GM23338 (cell line): ENCODE data around the gene CHN1. TPM values are rescaled to one million over a fixed set of nuclear protein-coding genes. Genes with fewer than 3 reads are reported as not detected.

Source experiments
- ATAC-seq: fragments of 200-7000 bp; cut with Tn5 transposase; 3 replicates; pipeline ENCODE4 v1.9.1; 2020
- DNase-seq: peaks from one replicate; pipeline ENCODE4 v3.0.0-alpha.2; 2015; ENCODE audit warnings: low spot score
- H2AFZ ChIP-seq: fragments of 200-600 bp; sonication (generic); 2 replicates; pipeline ENCODE4 v1.8.0; 2016; ENCODE audit warnings: antibody characterized with exemption, mild to moderate bottlenecking, moderate library complexity
- H3F3A ChIP-seq: fragments of 200-600 bp; sonication (generic); replicated peaks from 2 replicates; pipeline ENCODE4 v1.8.0; 2017; ENCODE audit warnings: antibody characterized with exemption, mixed run types, low read depth
- H3K27ac ChIP-seq: fragments of 200-600 bp; sonication (generic); 2 replicates; pipeline ENCODE4 v1.6.1; 2016; ENCODE audit warnings: low read depth
- H3K27me3 ChIP-seq: fragments of 200-600 bp; sonication (generic); 2 replicates; pipeline ENCODE4 v1.8.0; 2016; ENCODE audit warnings: mild to moderate bottlenecking, mixed run types, moderate library complexity; ENCODE audit not compliant: insufficient read depth
- H3K36me3 ChIP-seq: fragments of 200-600 bp; sonication (generic); 2 replicates; pipeline ENCODE4 v1.8.0; 2016; ENCODE audit warnings: mild to moderate bottlenecking; ENCODE audit not compliant: insufficient read depth
- H3K4me1 ChIP-seq: fragments of 200-600 bp; sonication (generic); 2 replicates; pipeline ENCODE4 v1.8.0; 2016; ENCODE audit warnings: mild to moderate bottlenecking, moderate library complexity; ENCODE audit not compliant: insufficient read depth
- H3K4me2 ChIP-seq: fragments of 200-600 bp; sonication (generic); 2 replicates; pipeline ENCODE4 v1.7.1; 2017; ENCODE audit warnings: mixed run types
- H3K4me3 ChIP-seq: fragments of 200-600 bp; sonication (generic); 2 replicates; pipeline ENCODE4 v1.6.1; 2016; ENCODE audit warnings: mixed run types
- H3K79me2 ChIP-seq: fragments of 200-600 bp; sonication (generic); replicated peaks from 2 replicates; pipeline ENCODE4 v1.8.0; 2017; ENCODE audit warnings: mild to moderate bottlenecking; ENCODE audit not compliant: insufficient read depth
- H3K9me2 ChIP-seq: fragments of 200-600 bp; sonication (generic); 2 replicates; pipeline ENCODE4 v1.8.0; 2017; ENCODE audit not compliant: insufficient read depth
- H4K20me1 ChIP-seq: fragments of 200-600 bp; sonication (generic); replicated peaks from 2 replicates; pipeline ENCODE4 v1.8.0; 2017; ENCODE audit warnings: mild to moderate bottlenecking; ENCODE audit not compliant: insufficient read depth
- H3K27ac Mint-ChIP-seq: 2 replicates; pipeline ENCODE4 v1.8.0; 2020; ENCODE audit warnings: inconsistent platforms, mild to moderate bottlenecking, moderate library complexity, mixed read lengths
- H3K27me3 Mint-ChIP-seq: 3 replicates; pipeline ENCODE4 v1.8.0; 2022; ENCODE audit warnings: low read depth, mild to moderate bottlenecking, moderate library complexity, mixed read lengths, inconsistent platforms; ENCODE audit not compliant: insufficient read depth, poor library complexity
- H3K36me3 Mint-ChIP-seq: 3 replicates; pipeline ENCODE4 v1.8.0; 2021; ENCODE audit warnings: low read depth, mild to moderate bottlenecking, inconsistent platforms, moderate library complexity, mixed read lengths
- H3K4me1 Mint-ChIP-seq: 3 replicates; pipeline ENCODE4 v1.8.0; 2020; ENCODE audit warnings: mild to moderate bottlenecking, inconsistent platforms, mixed read lengths
- H3K4me3 Mint-ChIP-seq: 3 replicates; pipeline ENCODE4 v1.8.0; 2021; ENCODE audit warnings: moderate library complexity, mild to moderate bottlenecking, inconsistent platforms, mixed read lengths
- H3K9me3 Mint-ChIP-seq: 3 replicates; pipeline ENCODE4 v1.8.0; 2020; ENCODE audit warnings: moderate library complexity, mild to moderate bottlenecking, inconsistent platforms, mixed read lengths
- EZH2 ChIP-seq: fragments of 200-600 bp; sonication (generic); IDR thresholded peaks from one replicate; pipeline ENCODE4 v1.8.0; 2017; ENCODE audit warnings: antibody characterized with exemption, mild to moderate bottlenecking, low read depth; ENCODE audit not compliant: unreplicated experiment
- EZH2phosphoT487 ChIP-seq: fragments of 200-600 bp; sonication (generic); IDR thresholded peaks from one replicate; pipeline ENCODE4 v1.8.1; 2018; ENCODE audit warnings: antibody characterized with exemption; ENCODE audit not compliant: unreplicated experiment
- JUNB ChIP-seq: IDR thresholded peaks from one replicate; pipeline ENCODE4 v1.6.1; 2016; ENCODE audit warnings: antibody characterized with exemption; ENCODE audit not compliant: unreplicated experiment
- NANOG ChIP-seq: IDR thresholded peaks from 2 replicates; pipeline ENCODE4 v1.6.1; 2016; ENCODE audit warnings: antibody characterized with exemption, borderline replicate concordance
- POLR2AphosphoS5 ChIP-seq: IDR thresholded peaks from 2 replicates; pipeline ENCODE4 v1.6.1; 2016; ENCODE audit warnings: antibody characterized with exemption, low read depth
- STAT1 ChIP-seq: IDR thresholded peaks from one replicate; pipeline ENCODE4 v1.6.1; 2016; ENCODE audit warnings: antibody characterized with exemption; ENCODE audit not compliant: unreplicated experiment
- ZNF114 ChIP-seq: fragments of 250-450 bp; sonication (Bioruptor Pico); IDR thresholded peaks from 2 replicates; pipeline ENCODE4 v1.5.0; 2020; ENCODE audit warnings: mild to moderate bottlenecking, moderate library complexity
- ZNF331 ChIP-seq: fragments of 250-450 bp; sonication (Bioruptor Pico); IDR thresholded peaks from 2 replicates; pipeline ENCODE4 v1.5.0; 2020; ENCODE audit warnings: low read depth, mild to moderate bottlenecking, moderate library complexity
- ZNF462 ChIP-seq: fragments of 250-450 bp; sonication (Bioruptor Pico); IDR thresholded peaks from 2 replicates; pipeline ENCODE4 v1.5.0; 2020; ENCODE audit warnings: mild to moderate bottlenecking, moderate library complexity
- polyA plus RNA-seq: library from polyadenylated mRNA; unstranded; fragments of >200 nt; fragmentation: Nextera tagmentation; extraction: Ambion mirVana; gene quantifications from 2 replicates; pipeline ENCODE4 v1.2.1, GENCODE V29; 2016
- total RNA-seq: library from RNA; depleted of rRNA; stranded (reverse); fragments of >200 nt; shearing (Covaris generic); gene quantifications from 2 replicates; pipeline ENCODE4 v1.2.3, GENCODE V29; 2014
- TF ChIP-seq, protein P1 (sequence below): IDR thresholded peaks from 2 replicates; pipeline ENCODE4 v1.6.1; 2016; ENCODE audit warnings: antibody characterized with exemption
- TF ChIP-seq, protein P2 (sequence below), 2 experiments: fragments of 200-600 bp in 1 of 2; sonication (generic) in 1 of 2; conservative IDR thresholded peaks; 2 replicates each; pipeline versions ENCODE4 v1.5.1 to v1.6.1; 2016 to 2017; ENCODE audit warnings: antibody characterized with exemption in 2 of 2, low read depth in 2 of 2, mild to moderate bottlenecking in 2 of 2, moderate library complexity in 1 of 2
- TF ChIP-seq, protein P3 (sequence below): IDR thresholded peaks from one replicate; pipeline ENCODE4 v1.6.1; 2018; ENCODE audit warnings: antibody characterized with exemption; ENCODE audit not compliant: unreplicated experiment

The CHN1 gene
- total and polyA plus RNA-seq, 2 experiments from 2014 or later = 28.1 to 36.5 TPM

- TF ChIP-seq EZH2 (no peak), EZH2phosphoT487 (no peak), ZNF114 (CRISPR knock-in tag) (no peak), ZNF331 (CRISPR knock-in tag) (no peak), NANOG (no peak)
- TF ChIP-seq, protein P1, sequence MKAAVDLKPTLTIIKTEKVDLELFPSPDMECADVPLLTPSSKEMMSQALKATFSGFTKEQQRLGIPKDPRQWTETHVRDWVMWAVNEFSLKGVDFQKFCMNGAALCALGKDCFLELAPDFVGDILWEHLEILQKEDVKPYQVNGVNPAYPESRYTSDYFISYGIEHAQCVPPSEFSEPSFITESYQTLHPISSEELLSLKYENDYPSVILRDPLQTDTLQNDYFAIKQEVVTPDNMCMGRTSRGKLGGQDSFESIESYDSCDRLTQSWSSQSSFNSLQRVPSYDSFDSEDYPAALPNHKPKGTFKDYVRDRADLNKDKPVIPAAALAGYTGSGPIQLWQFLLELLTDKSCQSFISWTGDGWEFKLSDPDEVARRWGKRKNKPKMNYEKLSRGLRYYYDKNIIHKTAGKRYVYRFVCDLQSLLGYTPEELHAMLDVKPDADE = no peak
- TF ChIP-seq, protein P2, sequence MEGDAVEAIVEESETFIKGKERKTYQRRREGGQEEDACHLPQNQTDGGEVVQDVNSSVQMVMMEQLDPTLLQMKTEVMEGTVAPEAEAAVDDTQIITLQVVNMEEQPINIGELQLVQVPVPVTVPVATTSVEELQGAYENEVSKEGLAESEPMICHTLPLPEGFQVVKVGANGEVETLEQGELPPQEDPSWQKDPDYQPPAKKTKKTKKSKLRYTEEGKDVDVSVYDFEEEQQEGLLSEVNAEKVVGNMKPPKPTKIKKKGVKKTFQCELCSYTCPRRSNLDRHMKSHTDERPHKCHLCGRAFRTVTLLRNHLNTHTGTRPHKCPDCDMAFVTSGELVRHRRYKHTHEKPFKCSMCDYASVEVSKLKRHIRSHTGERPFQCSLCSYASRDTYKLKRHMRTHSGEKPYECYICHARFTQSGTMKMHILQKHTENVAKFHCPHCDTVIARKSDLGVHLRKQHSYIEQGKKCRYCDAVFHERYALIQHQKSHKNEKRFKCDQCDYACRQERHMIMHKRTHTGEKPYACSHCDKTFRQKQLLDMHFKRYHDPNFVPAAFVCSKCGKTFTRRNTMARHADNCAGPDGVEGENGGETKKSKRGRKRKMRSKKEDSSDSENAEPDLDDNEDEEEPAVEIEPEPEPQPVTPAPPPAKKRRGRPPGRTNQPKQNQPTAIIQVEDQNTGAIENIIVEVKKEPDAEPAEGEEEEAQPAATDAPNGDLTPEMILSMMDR (conservative IDR thresholded peaks at IDR 0.05; ENCODE audit: low read depth in 2 of 2) = no peak
Measured at GRCh38 chr2:174844295-174844708, 160.9 kb downstream of the CHN1 start (continued).

DNA sequence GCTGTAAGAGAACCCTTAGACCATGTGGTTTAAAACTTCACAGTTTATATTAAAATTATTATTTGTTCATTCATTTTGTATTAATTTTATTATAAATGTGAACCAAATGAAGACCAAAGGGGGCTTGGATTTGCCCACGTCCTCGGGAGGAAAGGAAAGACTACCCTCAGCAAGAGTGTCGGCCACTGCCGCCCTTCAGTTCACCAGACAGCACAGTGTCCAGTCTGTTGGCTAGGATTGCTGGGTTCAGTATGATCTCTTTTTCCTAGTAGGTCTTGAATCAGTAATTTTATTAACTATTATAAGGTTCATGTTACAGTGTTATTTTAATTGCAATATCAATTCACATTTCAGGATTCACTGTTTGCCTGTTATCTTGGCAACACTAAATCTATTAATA lies 162.7 kb downstream of the CHN1 start:
- ATAC-seq (no peak), DNase-seq (no peak)
- H2AFZ ChIP-seq = no peak overlapping the region
- H3K4me1 ChIP-seq = peaks cover 52% of the 10 kb centered on the region
- peaks cover 32% of the 10 kb centered on the region for H3K79me2 ChIP-seq
- TF ChIP-seq STAT1 (no peak), ZNF462 (CRISPR knock-in tag) (no peak), EZH2 (no peak), ZNF331 (CRISPR knock-in tag) (no peak), JUNB (no peak), POLR2AphosphoS5 (no peak)
- TF ChIP-seq, protein P3, sequence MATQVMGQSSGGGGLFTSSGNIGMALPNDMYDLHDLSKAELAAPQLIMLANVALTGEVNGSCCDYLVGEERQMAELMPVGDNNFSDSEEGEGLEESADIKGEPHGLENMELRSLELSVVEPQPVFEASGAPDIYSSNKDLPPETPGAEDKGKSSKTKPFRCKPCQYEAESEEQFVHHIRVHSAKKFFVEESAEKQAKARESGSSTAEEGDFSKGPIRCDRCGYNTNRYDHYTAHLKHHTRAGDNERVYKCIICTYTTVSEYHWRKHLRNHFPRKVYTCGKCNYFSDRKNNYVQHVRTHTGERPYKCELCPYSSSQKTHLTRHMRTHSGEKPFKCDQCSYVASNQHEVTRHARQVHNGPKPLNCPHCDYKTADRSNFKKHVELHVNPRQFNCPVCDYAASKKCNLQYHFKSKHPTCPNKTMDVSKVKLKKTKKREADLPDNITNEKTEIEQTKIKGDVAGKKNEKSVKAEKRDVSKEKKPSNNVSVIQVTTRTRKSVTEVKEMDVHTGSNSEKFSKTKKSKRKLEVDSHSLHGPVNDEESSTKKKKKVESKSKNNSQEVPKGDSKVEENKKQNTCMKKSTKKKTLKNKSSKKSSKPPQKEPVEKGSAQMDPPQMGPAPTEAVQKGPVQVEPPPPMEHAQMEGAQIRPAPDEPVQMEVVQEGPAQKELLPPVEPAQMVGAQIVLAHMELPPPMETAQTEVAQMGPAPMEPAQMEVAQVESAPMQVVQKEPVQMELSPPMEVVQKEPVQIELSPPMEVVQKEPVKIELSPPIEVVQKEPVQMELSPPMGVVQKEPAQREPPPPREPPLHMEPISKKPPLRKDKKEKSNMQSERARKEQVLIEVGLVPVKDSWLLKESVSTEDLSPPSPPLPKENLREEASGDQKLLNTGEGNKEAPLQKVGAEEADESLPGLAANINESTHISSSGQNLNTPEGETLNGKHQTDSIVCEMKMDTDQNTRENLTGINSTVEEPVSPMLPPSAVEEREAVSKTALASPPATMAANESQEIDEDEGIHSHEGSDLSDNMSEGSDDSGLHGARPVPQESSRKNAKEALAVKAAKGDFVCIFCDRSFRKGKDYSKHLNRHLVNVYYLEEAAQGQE = no peak
- H3K4me3 Mint-ChIP-seq = no peak overlapping the region
- H3K36me3 ChIP-seq = no peaks in the 10 kb centered on the region
- H3K27ac ChIP-seq = no peak overlapping the region; the same call in 1 of the 2 replicates
- H3K9me3 Mint-ChIP-seq = no peaks in the 10 kb centered on the region
- H3F3A ChIP-seq = no peaks in the 10 kb centered on the region
- H3K4me3 ChIP-seq = no peak overlapping the region
- no peak overlapping the region for H3K4me2 ChIP-seq
- no peak overlapping the region for H3K27ac Mint-ChIP-seq
- H3K36me3 Mint-ChIP-seq = no peaks in the 10 kb centered on the region
- no peaks in the 10 kb centered on the region for H3K9me2 ChIP-seq
- H4K20me1 ChIP-seq = no peaks in the 10 kb centered on the region
- H3K27me3 Mint-ChIP-seq = no peaks in the 10 kb centered on the region
- H3K27me3 ChIP-seq = no peaks in the 10 kb centered on the region
- H3K4me1 Mint-ChIP-seq = peaks cover 49% of the 10 kb centered on the region
